ENCODE results near the gene DNPEP. TPM values are rescaled to one million over a fixed set of nuclear protein-coding genes. Genes with fewer than 3 reads are reported as not detected.

Gene DNPEP
- total and polyA plus RNA-seq, 2 experiments from 2014 or later: 49.2 to 67.9 TPM

DNA sequence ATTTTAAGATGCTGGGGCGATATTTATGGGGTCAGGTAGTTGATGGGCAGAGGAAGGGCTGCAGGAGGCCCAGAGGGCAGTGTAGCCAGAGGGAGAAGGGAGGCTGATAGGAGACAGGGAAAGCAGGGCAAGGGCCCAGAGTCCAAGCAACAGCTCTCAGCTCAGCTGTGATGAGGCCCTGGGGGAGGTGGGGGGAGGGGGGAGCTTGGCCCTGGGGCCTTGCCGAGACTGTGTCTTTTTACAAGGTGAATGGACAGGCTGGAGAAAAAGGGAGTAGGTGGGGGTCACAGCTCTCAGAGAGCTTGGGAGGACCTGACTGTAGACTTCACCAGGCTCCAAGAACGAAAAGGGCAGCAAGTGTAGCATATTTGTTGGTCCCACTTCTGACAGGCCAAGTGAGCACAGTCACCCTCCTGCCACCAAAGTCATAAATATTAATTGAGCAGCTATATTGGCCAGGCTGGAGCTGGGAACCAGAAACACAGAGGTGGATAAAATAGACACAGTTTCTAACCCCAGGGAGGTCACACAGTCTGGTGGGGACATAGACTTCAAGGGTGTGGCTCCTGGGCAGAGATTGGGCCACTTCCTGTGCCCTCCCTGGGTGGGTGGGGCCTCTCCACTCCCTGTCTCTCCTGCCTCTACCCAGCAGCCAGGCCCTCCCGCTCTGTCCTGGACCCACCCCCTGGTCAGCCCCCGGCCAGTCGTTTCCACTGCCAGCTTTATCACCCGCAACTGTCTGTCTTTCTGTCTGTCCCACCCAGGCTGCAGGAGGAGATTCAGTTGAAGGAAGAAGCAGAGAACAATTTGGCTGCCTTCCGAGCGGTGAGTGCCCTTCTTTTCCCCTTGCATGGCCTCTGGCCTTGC lies 31.9 kb upstream of the DNPEP start:
- no peak overlapping the region for H2AFZ ChIP-seq
- TF ChIP-seq, protein P1, sequence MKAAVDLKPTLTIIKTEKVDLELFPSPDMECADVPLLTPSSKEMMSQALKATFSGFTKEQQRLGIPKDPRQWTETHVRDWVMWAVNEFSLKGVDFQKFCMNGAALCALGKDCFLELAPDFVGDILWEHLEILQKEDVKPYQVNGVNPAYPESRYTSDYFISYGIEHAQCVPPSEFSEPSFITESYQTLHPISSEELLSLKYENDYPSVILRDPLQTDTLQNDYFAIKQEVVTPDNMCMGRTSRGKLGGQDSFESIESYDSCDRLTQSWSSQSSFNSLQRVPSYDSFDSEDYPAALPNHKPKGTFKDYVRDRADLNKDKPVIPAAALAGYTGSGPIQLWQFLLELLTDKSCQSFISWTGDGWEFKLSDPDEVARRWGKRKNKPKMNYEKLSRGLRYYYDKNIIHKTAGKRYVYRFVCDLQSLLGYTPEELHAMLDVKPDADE (IDR thresholded peaks at IDR 0.05): no peak
- TF ChIP-seq EZH2phosphoT487 (IDR thresholded peaks at IDR 0.05; ENCODE audit: unreplicated experiment) (no peak), STAT1 (IDR thresholded peaks at IDR 0.05; ENCODE audit: unreplicated experiment) (no peak), POLR2AphosphoS5 (IDR thresholded peaks at IDR 0.05; ENCODE audit: low read depth) (no peak), CREB1 (CRISPR knock-in tag; IDR thresholded peaks at IDR 0.05; ENCODE audit: low read depth) (no peak), ZNF114 (CRISPR knock-in tag; IDR thresholded peaks at IDR 0.05) (no peak), EZH2 (IDR thresholded peaks at IDR 0.05; ENCODE audit: low read depth, unreplicated experiment) (no peak)
- TF ChIP-seq, protein P2, sequence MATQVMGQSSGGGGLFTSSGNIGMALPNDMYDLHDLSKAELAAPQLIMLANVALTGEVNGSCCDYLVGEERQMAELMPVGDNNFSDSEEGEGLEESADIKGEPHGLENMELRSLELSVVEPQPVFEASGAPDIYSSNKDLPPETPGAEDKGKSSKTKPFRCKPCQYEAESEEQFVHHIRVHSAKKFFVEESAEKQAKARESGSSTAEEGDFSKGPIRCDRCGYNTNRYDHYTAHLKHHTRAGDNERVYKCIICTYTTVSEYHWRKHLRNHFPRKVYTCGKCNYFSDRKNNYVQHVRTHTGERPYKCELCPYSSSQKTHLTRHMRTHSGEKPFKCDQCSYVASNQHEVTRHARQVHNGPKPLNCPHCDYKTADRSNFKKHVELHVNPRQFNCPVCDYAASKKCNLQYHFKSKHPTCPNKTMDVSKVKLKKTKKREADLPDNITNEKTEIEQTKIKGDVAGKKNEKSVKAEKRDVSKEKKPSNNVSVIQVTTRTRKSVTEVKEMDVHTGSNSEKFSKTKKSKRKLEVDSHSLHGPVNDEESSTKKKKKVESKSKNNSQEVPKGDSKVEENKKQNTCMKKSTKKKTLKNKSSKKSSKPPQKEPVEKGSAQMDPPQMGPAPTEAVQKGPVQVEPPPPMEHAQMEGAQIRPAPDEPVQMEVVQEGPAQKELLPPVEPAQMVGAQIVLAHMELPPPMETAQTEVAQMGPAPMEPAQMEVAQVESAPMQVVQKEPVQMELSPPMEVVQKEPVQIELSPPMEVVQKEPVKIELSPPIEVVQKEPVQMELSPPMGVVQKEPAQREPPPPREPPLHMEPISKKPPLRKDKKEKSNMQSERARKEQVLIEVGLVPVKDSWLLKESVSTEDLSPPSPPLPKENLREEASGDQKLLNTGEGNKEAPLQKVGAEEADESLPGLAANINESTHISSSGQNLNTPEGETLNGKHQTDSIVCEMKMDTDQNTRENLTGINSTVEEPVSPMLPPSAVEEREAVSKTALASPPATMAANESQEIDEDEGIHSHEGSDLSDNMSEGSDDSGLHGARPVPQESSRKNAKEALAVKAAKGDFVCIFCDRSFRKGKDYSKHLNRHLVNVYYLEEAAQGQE (IDR thresholded peaks at IDR 0.05; ENCODE audit: unreplicated experiment): no peak
- TF ChIP-seq, protein P3, sequence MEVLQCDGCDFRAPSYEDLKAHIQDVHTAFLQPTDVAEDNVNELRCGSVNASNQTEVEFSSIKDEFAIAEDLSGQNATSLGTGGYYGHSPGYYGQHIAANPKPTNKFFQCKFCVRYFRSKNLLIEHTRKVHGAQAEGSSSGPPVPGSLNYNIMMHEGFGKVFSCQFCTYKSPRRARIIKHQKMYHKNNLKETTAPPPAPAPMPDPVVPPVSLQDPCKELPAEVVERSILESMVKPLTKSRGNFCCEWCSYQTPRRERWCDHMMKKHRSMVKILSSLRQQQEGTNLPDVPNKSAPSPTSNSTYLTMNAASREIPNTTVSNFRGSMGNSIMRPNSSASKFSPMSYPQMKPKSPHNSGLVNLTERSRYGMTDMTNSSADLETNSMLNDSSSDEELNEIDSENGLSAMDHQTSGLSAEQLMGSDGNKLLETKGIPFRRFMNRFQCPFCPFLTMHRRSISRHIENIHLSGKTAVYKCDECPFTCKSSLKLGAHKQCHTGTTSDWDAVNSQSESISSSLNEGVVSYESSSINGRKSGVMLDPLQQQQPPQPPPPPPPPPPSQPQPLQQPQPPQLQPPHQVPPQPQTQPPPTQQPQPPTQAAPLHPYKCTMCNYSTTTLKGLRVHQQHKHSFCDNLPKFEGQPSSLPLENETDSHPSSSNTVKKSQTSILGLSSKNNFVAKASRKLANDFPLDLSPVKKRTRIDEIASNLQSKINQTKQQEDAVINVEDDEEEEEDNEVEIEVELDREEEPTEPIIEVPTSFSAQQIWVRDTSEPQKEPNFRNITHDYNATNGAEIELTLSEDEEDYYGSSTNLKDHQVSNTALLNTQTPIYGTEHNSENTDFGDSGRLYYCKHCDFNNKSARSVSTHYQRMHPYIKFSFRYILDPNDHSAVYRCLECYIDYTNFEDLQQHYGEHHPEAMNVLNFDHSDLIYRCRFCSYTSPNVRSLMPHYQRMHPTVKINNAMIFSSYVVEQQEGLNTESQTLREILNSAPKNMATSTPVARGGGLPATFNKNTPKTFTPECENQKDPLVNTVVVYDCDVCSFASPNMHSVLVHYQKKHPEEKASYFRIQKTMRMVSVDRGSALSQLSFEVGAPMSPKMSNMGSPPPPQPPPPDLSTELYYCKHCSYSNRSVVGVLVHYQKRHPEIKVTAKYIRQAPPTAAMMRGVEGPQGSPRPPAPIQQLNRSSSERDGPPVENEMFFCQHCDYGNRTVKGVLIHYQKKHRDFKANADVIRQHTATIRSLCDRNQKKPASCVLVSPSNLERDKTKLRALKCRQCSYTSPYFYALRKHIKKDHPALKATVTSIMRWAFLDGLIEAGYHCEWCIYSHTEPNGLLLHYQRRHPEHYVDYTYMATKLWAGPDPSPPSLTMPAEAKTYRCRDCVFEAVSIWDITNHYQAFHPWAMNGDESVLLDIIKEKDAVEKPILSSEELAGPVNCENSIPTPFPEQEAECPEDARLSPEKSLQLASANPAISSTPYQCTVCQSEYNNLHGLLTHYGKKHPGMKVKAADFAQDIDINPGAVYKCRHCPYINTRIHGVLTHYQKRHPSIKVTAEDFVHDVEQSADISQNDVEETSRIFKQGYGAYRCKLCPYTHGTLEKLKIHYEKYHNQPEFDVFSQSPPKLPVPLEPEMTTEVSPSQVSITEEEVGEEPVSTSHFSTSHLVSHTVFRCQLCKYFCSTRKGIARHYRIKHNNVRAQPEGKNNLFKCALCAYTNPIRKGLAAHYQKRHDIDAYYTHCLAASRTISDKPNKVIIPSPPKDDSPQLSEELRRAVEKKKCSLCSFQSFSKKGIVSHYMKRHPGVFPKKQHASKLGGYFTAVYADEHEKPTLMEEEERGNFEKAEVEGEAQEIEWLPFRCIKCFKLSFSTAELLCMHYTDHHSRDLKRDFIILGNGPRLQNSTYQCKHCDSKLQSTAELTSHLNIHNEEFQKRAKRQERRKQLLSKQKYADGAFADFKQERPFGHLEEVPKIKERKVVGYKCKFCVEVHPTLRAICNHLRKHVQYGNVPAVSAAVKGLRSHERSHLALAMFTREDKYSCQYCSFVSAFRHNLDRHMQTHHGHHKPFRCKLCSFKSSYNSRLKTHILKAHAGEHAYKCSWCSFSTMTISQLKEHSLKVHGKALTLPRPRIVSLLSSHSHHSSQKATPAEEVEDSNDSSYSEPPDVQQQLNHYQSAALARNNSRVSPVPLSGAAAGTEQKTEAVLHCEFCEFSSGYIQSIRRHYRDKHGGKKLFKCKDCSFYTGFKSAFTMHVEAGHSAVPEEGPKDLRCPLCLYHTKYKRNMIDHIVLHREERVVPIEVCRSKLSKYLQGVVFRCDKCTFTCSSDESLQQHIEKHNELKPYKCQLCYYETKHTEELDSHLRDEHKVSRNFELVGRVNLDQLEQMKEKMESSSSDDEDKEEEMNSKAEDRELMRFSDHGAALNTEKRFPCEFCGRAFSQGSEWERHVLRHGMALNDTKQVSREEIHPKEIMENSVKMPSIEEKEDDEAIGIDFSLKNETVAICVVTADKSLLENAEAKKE (CRISPR knock-in tag; IDR thresholded peaks at IDR 0.05): no peak
- TF ChIP-seq, protein P4, sequence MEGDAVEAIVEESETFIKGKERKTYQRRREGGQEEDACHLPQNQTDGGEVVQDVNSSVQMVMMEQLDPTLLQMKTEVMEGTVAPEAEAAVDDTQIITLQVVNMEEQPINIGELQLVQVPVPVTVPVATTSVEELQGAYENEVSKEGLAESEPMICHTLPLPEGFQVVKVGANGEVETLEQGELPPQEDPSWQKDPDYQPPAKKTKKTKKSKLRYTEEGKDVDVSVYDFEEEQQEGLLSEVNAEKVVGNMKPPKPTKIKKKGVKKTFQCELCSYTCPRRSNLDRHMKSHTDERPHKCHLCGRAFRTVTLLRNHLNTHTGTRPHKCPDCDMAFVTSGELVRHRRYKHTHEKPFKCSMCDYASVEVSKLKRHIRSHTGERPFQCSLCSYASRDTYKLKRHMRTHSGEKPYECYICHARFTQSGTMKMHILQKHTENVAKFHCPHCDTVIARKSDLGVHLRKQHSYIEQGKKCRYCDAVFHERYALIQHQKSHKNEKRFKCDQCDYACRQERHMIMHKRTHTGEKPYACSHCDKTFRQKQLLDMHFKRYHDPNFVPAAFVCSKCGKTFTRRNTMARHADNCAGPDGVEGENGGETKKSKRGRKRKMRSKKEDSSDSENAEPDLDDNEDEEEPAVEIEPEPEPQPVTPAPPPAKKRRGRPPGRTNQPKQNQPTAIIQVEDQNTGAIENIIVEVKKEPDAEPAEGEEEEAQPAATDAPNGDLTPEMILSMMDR (conservative IDR thresholded peaks at IDR 0.05; ENCODE audit: low read depth in 2 of 2): no peak
- H3K4me3 ChIP-seq: peak overlapping the region; percentile 52
- H3K4me2 ChIP-seq: peak overlapping the region; percentile 80
- no peak overlapping the region for H3K27ac ChIP-seq (ENCODE audit: low read depth)
- peaks cover 28% of the 10 kb centered on the region for H3K4me1 ChIP-seq (ENCODE audit: insufficient read depth)
- 0 out of 2 replicates have a peak, but pooled peaks cover 8% of the 10 kb centered on the region for H3F3A ChIP-seq (replicated peaks; ENCODE audit: low read depth)
- H3K27ac Mint-ChIP-seq: no peak overlapping the region
- H3K4me3 Mint-ChIP-seq: peak overlapping the region; percentile 42
- H3K4me1 Mint-ChIP-seq: peaks cover 24% of the 10 kb centered on the region
- 0 out of 2 replicates have a peak, but pooled peaks cover 3% of the 10 kb centered on the region for H3K9me2 ChIP-seq (ENCODE audit: insufficient read depth)
- H3K36me3 Mint-ChIP-seq (ENCODE audit: low read depth): no peaks in the 10 kb centered on the region
- H3K27me3 Mint-ChIP-seq (ENCODE audit: insufficient read depth, low read depth, poor library complexity): peaks cover 41% of the 10 kb centered on the region
- H3K79me2 ChIP-seq (replicated peaks; ENCODE audit: insufficient read depth): no peaks in the 10 kb centered on the region
- no peaks in the 10 kb centered on the region for H4K20me1 ChIP-seq (replicated peaks; ENCODE audit: insufficient read depth)
- DNase-seq (ENCODE audit: low spot score) (no peak), ATAC-seq (0 out of 3 replicates have a peak, but pooled peaks have one; percentile 4)
- H3K27me3 ChIP-seq (ENCODE audit: insufficient read depth): peaks cover 41% of the 10 kb centered on the region
- no peaks in the 10 kb centered on the region for H3K9me3 Mint-ChIP-seq
- no peaks in the 10 kb centered on the region for H3K36me3 ChIP-seq (ENCODE audit: insufficient read depth)
